WERI-Rb-1 (cell line): Measurements from ENCODE around the gene DCST1.

Experiments used
- DNase-seq: peaks from one replicate; pipeline ENCODE4 v3.0.0-alpha.2; 2020
- H3K27ac ChIP-seq: fragments of 250-450 bp; sonication (Bioruptor Pico); 2 replicates; pipeline ENCODE4 v1.5.1; 2020; ENCODE audit warnings: mild to moderate bottlenecking, moderate library complexity
- H3K27me3 ChIP-seq: fragments of 250-450 bp; sonication (Bioruptor Pico); 2 replicates; pipeline ENCODE4 v1.5.1; 2021; ENCODE audit warnings: mild to moderate bottlenecking, low read depth, moderate library complexity; ENCODE audit not compliant: insufficient read depth, severe bottlenecking
- H3K36me3 ChIP-seq: fragments of 250-450 bp; sonication (Bioruptor Pico); 2 replicates; pipeline ENCODE4 v1.5.1; 2020; ENCODE audit warnings: mild to moderate bottlenecking, moderate library complexity
- H3K4me3 ChIP-seq: 2 replicates; pipeline ENCODE4 v1.5.1; 2011; ENCODE audit warnings: low read depth, mild to moderate bottlenecking, control low read depth, low read length
- H3K9me3 ChIP-seq: fragments of 250-450 bp; sonication (Bioruptor Pico); 2 replicates; pipeline ENCODE4 v1.5.1; 2021; ENCODE audit warnings: mild to moderate bottlenecking, moderate library complexity; ENCODE audit not compliant: severe bottlenecking
- CTCF ChIP-seq: IDR thresholded peaks from 2 replicates; pipeline ENCODE4 v1.5.1; 2011; ENCODE audit warnings: low read depth, mild to moderate bottlenecking, control low read depth, inconsistent platforms, low read length

Gene DCST1

DNA sequence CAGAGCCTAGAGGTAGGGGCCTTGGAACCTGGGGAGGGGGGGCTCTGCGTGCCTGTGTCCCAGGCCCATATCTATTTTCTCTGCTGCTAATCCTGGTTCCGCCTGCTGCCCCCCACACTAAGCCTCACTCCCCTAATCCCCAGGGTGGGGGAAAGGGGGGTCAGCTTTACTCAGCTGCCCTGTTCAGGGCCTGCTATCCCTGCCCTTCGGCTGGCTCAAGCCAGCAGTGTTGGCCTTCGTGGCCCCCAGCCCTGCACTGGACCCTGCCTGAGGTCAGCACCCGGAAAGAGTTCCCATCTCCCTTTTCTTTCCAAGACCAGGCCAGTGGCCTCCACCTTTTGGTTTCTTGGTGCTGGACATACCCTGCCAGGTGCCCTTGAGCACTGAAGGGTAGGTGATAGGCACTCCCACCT, 22.6 kb upstream of the DCST1 start:
- H3K27ac ChIP-seq = peak overlapping the region; percentile 86
- H3K36me3 ChIP-seq = peaks cover 34% of the 10 kb centered on the region
- no peaks in the 10 kb centered on the region for H3K27me3 ChIP-seq
- H3K4me3 ChIP-seq = peak overlapping the region; percentile 20
- DNase-seq = peak; percentile 99
- no peaks in the 10 kb centered on the region for H3K9me3 ChIP-seq
- TF ChIP-seq CTCF = no peak

- peak; percentile 23 for DNase-seq
- peak overlapping the region; percentile 20 for H3K4me3 ChIP-seq
- H3K27me3 ChIP-seq = no peaks in the 10 kb centered on the region
- no peak for TF ChIP-seq CTCF
- H3K36me3 ChIP-seq = peaks cover 35% of the 10 kb centered on the region
- peak overlapping the region; percentile 86 for H3K27ac ChIP-seq
- no peaks in the 10 kb centered on the region for H3K9me3 ChIP-seq
Measured at GRCh38 chr1:155011437-155012025, 22.1 kb upstream of the DCST1 start.

- no peak for TF ChIP-seq CTCF
- peak; percentile 100 for DNase-seq
- Histone ChIP-seq H3K9me3 (no peaks in the 10 kb centered on the region), H3K36me3 (peaks cover 36% of the 10 kb centered on the region), H3K27me3 (no peaks in the 10 kb centered on the region), H3K4me3 (peak overlapping the region; percentile 16; the same call in 1 of the 2 replicates), H3K27ac (peak overlapping the region; percentile 86)
Measured at GRCh38 chr1:155012026-155012546, 21.5 kb upstream of the DCST1 start.

DNA sequence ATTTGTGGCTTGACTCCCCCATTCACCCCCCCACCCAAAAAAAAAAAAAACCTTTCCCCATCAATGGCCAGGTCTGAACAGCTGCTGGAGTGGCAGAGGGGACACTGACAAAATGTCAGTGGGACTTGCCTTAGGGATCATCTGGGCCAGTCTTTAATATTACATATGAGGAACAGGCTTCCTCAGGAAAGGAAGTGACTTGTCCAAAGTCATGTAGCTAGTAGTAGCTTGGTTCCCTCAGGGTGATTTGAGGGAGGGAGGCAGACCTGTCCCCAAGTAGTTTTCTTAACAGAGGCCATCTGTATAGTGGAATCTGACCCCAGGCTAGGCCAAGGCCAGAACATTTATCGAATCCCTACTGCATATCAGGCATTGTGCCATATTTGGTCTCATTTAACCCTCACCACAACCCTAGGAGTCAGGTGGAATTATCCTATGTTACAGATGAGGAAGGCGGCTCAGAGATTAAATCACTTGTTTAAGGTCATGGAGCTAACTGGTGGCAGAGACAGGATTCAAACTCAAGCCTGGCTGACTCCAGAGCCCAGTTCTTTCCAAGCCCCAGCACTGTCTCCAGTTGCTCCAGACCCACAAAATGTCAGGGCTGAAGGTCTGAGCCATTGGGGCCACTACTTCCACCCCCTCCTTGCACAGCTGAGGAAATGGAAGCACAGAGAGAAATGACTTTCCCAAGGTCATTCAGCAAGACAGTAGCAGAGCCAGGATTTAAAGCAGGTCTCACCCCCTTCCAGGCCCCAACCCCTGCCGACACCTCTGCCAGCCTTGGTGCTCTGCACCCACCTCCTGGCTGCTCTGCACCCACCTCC, 20.6 kb upstream of the DCST1 start:
- Histone ChIP-seq H3K4me3 (peak overlapping the region; percentile 16; the same call in 1 of the 2 replicates), H3K27me3 (no peaks in the 10 kb centered on the region), H3K9me3 (no peaks in the 10 kb centered on the region), H3K27ac (peak overlapping the region; percentile 86), H3K36me3 (peaks cover 32% of the 10 kb centered on the region)
- no peak for TF ChIP-seq CTCF
- peak; percentile 36 for DNase-seq

GRCh38 chr1:155013632-155014031, 20.0 kb upstream of the DCST1 start:
- DNase-seq = peak; percentile 30
- Histone ChIP-seq H3K9me3 (no peaks in the 10 kb centered on the region), H3K27me3 (no peaks in the 10 kb centered on the region), H3K27ac (peak overlapping the region; percentile 86), H3K4me3 (no peak overlapping the region), H3K36me3 (peaks cover 32% of the 10 kb centered on the region)
- TF ChIP-seq CTCF = no peak
